HG03520 (cell line): ENCODE results near the gene TRIP4.
"Not testable (repeated sequence)": the region's sequence is repeated elsewhere in the genome, so short reads cannot be mapped to it uniquely, and the experiment has no call there.

Source experiments
- ATAC-seq: cut with Tn5 transposase; IDR thresholded peaks from one replicate; pipeline ENCODE4 v1.9.1; 2021; ENCODE audit warnings: mild to moderate bottlenecking, moderate library complexity; ENCODE audit not compliant: unreplicated experiment

Gene TRIP4

DNA sequence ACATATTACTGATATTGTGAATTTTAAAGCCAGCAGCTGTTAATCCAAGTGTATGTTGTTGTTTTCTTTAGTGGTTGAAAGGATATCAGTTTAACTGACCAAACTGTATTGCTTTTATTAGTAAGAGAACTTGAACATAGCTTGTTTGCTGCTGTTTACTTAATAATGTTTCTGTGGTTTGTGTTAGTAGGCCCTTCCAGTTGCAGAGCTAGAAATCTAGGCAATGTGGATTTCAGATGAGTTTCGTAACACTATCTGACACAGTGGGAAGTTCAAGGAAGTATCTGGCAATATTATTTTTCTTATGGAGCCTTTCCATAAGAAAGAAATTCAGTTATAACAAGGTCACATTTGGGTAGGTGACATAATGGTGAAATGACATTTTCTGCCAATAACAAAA lies 91.2 kb downstream of the TRIP4 start:
- ATAC-seq, result no peak

DNA sequence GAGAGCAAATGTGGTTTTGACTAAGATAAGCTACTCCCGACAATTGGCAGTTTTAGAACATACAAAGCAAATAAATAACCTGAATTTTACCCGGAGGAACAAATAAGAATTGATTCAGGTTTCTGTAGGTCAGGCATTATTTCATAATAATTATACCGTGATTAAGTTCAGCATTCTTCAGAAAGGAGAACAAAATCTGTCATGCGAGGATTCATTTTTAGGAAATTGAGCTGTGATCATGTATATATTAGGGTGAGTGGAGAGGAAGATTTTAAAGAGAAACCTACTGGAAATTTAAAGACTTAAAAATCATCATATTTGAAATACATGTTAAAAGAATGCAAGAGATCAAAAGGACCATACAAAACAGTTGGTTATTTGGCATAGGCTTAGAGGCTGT lies 93.3 kb downstream of the TRIP4 start:
- no peak for ATAC-seq

DNA sequence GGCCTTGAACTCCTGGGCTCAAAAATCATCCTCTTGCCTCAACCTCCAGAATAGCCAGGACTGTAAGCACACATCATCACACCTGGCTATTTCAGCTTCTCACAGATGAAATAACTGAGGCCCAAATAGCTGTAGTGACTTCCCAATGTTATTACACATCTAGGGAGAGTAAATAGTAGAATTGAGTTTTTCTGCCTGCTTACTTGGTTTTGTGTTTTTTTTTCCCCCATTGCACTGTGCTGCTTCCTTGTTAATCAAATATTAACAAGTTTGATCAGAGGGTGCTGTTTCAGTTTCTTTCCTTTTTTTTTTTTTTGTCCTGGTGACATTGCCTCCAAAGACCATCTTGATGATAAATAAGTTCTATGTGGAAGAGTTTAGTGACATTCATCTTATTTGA lies 96.1 kb downstream of the TRIP4 start:
- ATAC-seq, result no peak

DNA sequence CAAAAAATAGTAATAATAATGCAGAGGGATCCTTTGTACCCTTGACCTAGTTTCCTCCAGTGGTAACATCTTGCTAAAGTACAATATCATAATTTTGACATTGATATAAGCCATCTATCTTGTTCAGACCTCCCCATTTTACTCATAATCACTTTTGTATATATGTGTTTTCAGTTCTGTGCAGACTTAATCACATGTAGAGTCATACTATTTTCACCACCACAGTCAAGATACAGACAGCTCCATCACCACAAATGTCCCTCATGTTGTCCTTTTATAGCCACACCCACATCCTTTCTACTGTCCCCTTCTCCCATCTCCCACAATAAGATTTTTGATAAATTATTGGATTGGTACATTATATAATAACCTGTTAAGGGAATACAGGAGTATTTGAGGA lies 98.2 kb downstream of the TRIP4 start:
- no peak for ATAC-seq

DNA sequence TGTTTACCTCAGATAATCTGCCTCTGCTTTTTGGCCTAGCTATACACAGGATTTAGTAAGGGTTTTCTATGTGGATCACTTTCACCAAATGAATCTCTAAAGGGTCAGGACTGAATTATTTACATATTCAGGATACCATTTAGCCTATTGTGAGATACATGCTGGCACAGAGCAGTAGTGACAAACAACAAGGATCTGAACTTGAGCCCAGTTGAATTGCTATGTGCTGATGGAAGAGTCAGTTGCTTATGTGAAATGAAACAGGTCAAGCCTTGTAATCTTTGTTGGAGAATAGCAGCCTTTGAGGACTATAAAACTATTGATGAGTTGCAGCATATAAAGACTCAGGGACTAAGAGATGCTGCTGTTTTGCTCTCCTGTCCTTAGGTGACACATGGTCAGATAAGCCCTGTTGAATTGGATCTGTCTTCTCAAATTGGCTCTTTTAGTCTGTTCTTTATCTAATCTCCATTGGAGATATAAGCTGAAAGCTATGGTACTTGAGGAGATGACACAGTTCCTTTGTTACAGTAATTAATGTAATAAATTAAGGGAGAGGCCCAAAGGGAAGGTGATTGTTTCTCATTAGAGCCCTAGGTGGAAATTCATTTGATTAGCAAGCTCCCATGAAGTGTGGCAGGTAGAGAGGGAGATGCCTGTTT lies 103.1 kb downstream of the TRIP4 start:
- no peak for ATAC-seq

DNA sequence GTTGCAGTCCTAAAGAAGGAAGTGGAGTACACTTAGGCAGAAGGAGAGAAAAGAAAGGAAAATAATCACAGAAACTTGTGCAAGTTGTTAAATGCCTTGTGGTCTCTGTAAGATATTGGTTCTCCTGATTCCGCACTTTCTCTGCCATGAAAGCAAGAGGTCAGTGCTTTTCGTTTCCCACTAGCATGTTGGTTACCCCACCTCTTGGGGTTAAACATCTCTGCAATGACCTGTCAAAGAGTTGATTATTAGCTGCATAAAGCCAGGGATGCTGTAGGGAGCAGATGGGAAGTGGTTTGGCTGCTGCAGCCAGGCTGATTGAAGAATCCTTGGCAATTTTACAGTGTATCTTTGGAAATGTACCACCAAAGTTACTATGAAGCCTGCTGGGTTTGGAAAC lies 106.0 kb downstream of the TRIP4 start:
- ATAC-seq, result no peak

DNA sequence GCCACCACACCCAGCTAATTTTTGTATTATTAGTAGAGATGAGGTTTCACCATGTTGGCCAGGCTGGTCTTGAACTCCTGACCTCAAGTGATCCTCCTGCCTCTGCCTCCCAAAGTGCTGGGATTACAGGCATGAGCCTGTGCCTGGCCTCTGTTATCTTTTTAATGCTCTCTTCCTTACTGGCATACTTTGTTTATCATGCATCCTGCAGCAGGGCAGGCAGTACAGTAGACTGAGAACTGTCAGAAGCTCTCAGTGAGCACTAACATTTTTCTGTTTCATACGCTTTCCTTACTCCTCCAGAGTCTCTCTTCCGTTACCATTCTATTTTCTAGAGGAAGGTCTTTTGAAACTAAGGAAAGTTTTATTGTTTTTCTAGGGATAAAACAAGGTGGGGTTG lies 108.3 kb downstream of the TRIP4 start:
- ATAC-seq, result not testable (repeated sequence)

DNA sequence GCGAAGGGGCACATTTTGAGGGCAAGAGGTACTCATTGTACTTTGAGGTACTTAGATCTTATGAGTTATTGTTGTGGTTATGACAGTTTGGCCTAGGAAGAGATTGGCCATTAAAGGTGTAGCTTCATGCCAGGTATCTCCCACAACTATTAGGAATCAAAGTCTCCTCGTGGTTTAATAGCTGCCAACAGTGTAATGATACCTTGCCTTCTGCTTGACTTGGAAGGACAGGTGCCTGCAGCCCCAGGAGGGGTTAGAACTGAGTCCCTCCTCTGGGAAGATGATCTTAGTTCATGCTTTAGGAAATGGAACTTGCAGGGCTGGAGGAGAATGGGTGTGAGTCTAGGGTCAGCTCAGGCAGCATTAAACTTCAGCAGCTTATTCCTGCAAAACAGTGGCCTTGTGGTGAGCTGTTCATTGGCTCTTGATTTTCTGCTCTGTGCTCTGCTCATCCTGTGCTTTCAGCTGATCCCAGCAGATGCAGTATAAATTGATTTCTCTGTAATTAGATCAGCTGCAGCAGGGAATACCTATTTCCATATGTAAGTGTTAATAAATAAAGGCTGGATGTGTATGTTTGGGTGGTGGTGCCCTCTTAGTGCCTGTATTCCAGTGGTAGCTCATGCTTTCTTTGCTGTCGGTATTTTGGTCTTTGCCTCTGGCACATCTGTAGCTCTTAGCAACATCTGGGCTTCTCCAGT lies 113.2 kb downstream of the TRIP4 start:
- no peak for ATAC-seq

DNA sequence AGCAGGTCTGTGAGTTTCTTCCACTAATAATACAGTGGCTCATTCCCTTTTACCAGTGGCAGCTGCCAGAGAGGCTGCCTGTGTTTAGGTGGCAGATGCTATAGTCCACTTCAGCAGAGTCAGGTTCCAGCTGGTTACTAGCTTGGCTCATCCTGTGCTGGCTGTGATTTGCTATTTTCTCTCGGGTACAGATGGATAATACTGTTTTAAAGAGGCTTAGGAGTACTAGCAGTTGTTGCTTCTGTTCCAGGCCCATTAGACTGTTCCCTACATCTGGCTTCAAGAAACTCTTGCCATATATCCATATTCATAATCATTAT lies 113.7 kb downstream of the TRIP4 start:
- no peak for ATAC-seq

DNA sequence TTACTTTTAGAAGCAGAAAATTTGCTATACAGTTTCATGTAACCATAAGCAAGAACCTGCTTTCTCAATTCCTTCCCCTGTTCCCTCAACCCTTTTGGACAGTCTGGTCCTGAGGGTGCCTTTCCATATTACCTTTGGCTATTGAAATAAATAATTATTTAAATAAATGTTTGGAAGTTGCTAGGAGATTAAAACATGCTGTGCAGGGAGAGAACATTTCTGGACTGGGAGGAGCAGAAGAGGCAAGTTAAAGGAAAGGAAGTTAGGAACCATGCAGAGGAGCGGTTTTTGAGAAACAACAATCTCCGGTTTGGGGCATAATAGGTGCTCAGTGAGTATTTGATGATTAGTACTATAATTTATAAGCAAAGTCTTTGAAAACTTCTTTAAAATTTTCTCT lies 114.5 kb downstream of the TRIP4 start:
- no peak for ATAC-seq

DNA sequence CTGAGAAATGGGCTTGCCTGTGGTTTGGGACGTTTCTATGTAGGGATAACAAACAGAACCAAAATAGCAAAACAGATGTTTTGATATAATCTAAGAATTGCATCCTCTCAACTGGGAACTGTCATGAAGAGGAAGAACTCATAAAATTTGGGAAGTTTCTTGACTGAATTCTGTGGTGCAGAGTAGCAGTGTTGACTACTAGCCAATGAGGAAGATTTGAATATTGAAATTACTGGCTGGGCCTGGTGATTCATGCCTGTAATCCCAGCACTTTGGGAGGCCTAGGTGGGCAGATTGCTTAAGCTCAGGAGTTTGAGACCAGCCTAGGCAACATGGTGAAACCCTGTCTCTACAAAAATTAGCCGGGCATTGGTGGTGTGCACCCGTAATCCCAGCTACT lies 114.9 kb downstream of the TRIP4 start:
- no peak for ATAC-seq

DNA sequence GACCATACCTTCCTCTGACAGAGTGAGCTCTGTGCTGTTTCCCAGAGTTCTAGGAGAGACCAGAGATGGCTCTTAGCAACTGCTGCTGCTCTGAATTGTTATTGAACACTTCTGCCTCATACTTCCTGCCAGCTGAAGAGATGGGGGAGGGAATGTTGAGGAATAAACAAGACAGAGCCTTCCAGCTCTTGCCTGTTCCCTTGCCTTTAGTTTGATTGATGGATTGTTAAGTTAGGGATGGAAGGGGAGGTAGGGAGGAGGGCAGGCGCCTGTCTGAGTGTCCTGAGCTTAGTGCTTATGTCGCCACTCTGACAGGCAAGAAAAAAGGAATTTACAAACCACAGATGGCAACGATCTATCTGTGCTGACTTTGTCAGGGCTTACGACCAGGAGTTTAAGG lies 115.6 kb downstream of the TRIP4 start:
- ATAC-seq, result no peak

DNA sequence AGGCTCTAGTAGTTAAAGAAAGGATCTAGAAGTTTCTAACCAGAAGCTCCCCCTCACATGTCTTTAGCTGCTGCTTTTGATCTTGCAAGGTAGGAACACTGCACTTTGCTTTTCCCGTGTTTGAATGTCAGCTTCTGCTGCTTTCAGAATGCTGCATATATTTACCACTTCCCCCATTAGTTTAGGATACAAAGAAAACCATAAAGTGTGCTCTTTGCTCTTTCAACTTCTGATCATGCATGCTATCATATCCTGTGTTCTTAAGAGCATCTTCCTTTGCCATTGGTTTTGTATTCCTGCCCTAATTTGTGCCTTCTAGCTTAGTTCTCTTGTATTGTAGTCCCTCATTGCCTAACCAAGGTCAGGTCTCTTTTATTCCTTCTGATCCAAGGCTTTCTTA lies 116.0 kb downstream of the TRIP4 start:
- ATAC-seq, result no peak
